Nephron progenitor cell (in vitro differentiated cells): ENCODE data around the gene ADAMTS3.

ENCODE experiments used
- DNase-seq: peaks from one replicate; pipeline ENCODE4 v3.0.0; 2021
- H3K27ac Mint-ChIP-seq: 2 replicates; pipeline ENCODE4 v1.8.0; 2021; ENCODE audit warnings: mild to moderate bottlenecking, moderate library complexity, mixed read lengths
- H3K27me3 Mint-ChIP-seq: 2 replicates; pipeline ENCODE4 v1.8.0; 2021; ENCODE audit warnings: mild to moderate bottlenecking, low read depth, mixed read lengths; ENCODE audit not compliant: poor library complexity
- H3K36me3 Mint-ChIP-seq: 2 replicates; pipeline ENCODE4 v1.8.0; 2021; ENCODE audit warnings: low read depth, mixed read lengths
- H3K4me1 Mint-ChIP-seq: 2 replicates; pipeline ENCODE4 v1.8.0; 2021; ENCODE audit warnings: mixed read lengths
- H3K4me3 Mint-ChIP-seq: 2 replicates; pipeline ENCODE4 v1.8.0; 2021; ENCODE audit warnings: mild to moderate bottlenecking, moderate library complexity, mixed read lengths
- H3K9me3 Mint-ChIP-seq: 2 replicates; pipeline ENCODE4 v1.8.0; 2021; ENCODE audit warnings: mild to moderate bottlenecking, moderate library complexity, mixed read lengths
- CTCF ChIP-seq: fragments of 200-600 bp; sonication (generic); IDR thresholded peaks from 2 replicates; pipeline ENCODE4 v1.5.0; 2021; ENCODE audit warnings: antibody characterized with exemption

The ADAMTS3 gene

GRCh38 chr4:72394012-72394663 is 174.9 kb downstream of the ADAMTS3 start:
- Mint-ChIP-seq H3K4me3 (no peak overlapping the region), H3K9me3 (no peaks in the 10 kb centered on the region), H3K27me3 (no peaks in the 10 kb centered on the region), H3K4me1 (no peaks in the 10 kb centered on the region), H3K27ac (no peak overlapping the region), H3K36me3 (no peaks in the 10 kb centered on the region)
- TF ChIP-seq CTCF: no peak
- no peak for DNase-seq

- Mint-ChIP-seq H3K27ac (no peak overlapping the region), H3K9me3 (no peaks in the 10 kb centered on the region), H3K4me3 (no peak overlapping the region), H3K36me3 (no peaks in the 10 kb centered on the region), H3K4me1 (no peaks in the 10 kb centered on the region), H3K27me3 (no peaks in the 10 kb centered on the region)
- no peak for TF ChIP-seq CTCF
- no peak for DNase-seq
Measured at GRCh38 chr4:72391281-72391680, 177.7 kb downstream of the ADAMTS3 start.

- no peak overlapping the region for H3K27ac Mint-ChIP-seq
- no peaks in the 10 kb centered on the region for H3K4me1 Mint-ChIP-seq
- no peaks in the 10 kb centered on the region for H3K36me3 Mint-ChIP-seq
- H3K4me3 Mint-ChIP-seq: no peak overlapping the region
- H3K9me3 Mint-ChIP-seq: no peaks in the 10 kb centered on the region
- no peaks in the 10 kb centered on the region for H3K27me3 Mint-ChIP-seq
- no peak for TF ChIP-seq CTCF
- no peak for DNase-seq
Measured at GRCh38 chr4:72390409-72390808, 178.6 kb downstream of the ADAMTS3 start.

- Mint-ChIP-seq H3K9me3 (no peaks in the 10 kb centered on the region), H3K4me1 (peaks cover 3% of the 10 kb centered on the region), H3K36me3 (no peaks in the 10 kb centered on the region), H3K27me3 (no peaks in the 10 kb centered on the region), H3K4me3 (no peak overlapping the region), H3K27ac (no peak overlapping the region)
- DNase-seq: no peak
- no peak for TF ChIP-seq CTCF
Measured at GRCh38 chr4:72388521-72388920, 180.5 kb downstream of the ADAMTS3 start.

GRCh38 chr4:72387959-72388358 is 181.1 kb downstream of the ADAMTS3 start:
- Mint-ChIP-seq H3K36me3 (no peaks in the 10 kb centered on the region), H3K9me3 (no peaks in the 10 kb centered on the region), H3K27ac (no peak overlapping the region), H3K4me3 (no peak overlapping the region), H3K4me1 (peaks cover 8% of the 10 kb centered on the region), H3K27me3 (no peaks in the 10 kb centered on the region)
- TF ChIP-seq CTCF: no peak
- DNase-seq: no peak

- Mint-ChIP-seq H3K9me3 (no peaks in the 10 kb centered on the region), H3K27ac (no peak overlapping the region), H3K4me1 (peaks cover 10% of the 10 kb centered on the region), H3K36me3 (no peaks in the 10 kb centered on the region), H3K4me3 (no peak overlapping the region), H3K27me3 (no peaks in the 10 kb centered on the region)
- DNase-seq: no peak
- TF ChIP-seq CTCF: no peak
Measured at GRCh38 chr4:72383439-72383838, 185.6 kb downstream of the ADAMTS3 start.
